Right forelimb (tissue), 1 donor: Measurements from ENCODE around the gene SYNGR3.
"Not testable (repeated sequence)": the region's sequence is repeated elsewhere in the genome, so short reads cannot be mapped to it uniquely, and the experiment has no call there.

ENCODE experiments used
- DNase-seq: peaks from one replicate; pipeline ENCODE4 v3.0.0-alpha.2; 2018

Gene SYNGR3

DNA sequence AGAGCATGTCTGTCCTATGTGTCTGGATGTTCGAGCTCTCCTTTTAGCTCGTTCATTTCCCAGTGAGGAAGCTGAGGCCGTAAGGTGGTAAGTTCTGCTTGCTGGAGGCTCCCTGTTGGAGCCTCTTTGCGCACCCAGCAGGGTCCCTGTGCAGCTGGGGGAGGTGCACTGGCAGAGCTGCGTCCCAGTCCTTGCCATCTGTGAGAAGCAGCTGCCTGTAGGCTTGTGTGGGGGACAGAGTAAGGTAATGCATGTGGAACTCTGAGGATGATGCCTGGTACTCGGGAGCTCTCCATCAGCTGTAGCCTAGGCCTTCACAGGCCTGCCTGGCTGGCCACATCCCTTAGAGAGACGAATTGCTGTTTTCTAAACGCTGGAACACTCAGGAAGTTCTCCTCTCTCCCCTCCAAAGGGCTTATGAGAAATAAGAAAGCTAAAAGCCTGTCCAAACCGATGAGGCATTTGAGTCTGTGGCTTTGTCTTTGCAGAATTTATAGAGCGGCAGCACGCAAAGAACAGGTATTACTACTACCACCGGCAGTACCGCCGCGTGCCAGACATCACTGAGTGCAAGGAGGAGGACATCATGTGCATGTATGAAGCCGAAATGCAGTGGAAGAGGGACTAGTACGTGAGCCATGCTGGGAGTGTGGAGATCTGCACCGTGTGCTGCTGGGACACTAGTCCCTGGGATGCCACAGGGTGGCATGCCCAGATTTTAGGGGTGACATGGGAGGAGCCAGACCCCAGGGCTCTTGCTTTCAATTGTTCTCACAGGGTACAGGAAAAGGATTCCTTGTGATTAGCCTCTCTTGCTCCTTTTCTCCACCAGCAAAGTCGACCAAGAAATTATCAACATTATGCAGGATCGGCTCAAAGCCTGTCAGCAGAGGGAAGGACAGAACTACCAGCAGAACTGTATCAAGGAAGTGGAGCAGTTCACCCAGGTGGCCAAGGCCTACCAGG, 28.8 kb upstream of the SYNGR3 start:
- DNase-seq = no peak

DNA sequence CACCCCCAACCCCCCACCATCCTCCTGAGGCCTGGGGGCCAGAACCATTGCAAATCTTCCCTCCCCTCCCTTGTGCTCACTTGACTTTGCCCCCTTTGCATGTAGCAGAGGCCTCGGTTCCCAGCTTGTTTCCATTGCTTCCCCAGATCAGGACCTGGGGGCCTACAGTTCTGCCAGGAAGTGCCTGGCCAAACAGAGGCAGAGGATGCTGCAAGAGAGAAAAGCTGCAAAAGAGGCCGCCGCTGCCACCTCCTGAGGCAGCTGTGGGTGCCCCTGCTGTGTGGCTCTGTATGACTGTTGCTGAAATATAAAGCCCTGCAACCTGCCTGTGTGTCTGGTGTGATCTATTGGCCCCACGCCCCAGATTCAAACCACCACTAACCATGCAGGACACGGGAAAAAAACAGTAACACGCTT, 28.1 kb upstream of the SYNGR3 start:
- DNase-seq = no peak

DNA sequence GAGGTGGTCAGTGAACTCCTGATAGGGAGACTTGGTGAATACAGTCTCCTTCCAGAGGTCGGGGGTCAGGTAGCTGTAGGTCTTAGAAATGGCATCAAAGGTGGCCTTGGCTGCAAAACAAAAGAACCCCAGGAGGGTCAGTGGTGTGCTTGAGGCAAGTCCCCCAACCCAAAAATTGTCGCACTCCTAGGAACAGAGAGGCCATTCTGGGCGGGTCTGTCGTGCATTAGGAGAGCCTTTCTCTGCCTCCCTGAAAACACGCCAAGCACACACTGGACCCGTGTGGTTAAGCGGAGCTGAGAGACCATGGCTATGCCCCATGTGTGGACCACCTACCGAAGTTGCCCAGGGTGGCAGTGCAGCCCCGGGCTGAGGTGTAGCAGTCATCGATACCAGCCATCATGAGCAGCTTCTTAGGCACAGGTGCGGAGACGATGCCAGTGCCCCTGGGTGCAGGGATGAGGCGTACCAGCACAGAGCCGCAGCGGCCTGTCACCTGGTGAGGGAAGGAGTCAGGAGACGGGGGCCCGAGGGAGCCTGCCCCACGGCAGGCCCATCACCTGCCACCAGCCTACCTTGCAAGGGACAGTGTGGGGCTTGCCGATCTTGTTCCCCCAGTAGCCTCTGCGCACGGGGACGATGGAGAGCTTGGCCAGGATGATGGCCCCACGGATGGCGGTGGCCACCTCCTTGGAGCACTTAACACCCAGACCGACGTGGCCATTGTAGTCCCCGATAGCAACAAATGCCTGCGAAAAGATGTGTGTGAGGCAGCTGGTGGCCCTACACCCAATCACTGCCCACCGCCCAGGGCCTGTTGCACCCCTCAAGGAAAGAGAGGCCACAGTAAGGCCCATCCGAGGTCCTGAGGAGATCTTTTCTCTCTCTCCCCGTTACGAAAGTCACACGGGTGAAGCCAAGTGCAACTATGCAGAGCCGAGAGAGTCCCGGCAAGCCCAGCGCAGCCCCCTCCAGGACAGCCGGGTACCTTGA, 27.3 kb upstream of the SYNGR3 start:
- DNase-seq = not testable (repeated sequence)

DNA sequence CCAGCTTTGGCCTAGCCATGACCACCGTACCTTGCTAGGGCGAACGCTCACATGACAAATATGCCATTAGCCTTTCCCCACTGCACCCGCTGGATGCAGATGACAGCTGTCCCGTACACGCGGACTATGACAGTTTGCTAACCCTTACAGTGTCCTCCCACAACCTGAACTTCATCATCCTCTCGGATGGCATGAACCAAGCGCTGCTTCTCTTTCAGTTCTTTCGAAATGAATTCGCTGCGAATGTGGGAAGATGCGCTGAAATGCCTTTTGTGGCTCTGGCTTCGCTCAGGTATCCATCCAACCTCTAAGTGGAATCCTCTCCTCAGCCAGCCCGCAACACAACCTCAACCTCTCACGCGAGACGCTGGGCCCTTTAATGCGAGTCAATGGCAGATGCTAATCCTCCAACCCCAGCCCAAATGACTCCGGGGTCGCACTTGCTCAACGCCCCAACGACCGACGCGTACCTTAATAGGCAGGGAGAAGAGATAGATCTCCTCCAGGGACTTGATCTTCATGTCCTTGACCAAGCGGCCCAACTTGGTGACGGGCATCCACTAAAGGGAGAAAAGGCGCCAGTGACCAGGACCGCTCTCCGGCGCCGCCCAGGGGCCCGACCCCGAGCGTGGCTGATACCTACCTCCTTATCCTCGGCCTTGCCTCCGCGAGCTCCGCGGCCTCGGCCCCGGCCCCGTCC, 25.8 kb upstream of the SYNGR3 start:
- no peak for DNase-seq

DNA sequence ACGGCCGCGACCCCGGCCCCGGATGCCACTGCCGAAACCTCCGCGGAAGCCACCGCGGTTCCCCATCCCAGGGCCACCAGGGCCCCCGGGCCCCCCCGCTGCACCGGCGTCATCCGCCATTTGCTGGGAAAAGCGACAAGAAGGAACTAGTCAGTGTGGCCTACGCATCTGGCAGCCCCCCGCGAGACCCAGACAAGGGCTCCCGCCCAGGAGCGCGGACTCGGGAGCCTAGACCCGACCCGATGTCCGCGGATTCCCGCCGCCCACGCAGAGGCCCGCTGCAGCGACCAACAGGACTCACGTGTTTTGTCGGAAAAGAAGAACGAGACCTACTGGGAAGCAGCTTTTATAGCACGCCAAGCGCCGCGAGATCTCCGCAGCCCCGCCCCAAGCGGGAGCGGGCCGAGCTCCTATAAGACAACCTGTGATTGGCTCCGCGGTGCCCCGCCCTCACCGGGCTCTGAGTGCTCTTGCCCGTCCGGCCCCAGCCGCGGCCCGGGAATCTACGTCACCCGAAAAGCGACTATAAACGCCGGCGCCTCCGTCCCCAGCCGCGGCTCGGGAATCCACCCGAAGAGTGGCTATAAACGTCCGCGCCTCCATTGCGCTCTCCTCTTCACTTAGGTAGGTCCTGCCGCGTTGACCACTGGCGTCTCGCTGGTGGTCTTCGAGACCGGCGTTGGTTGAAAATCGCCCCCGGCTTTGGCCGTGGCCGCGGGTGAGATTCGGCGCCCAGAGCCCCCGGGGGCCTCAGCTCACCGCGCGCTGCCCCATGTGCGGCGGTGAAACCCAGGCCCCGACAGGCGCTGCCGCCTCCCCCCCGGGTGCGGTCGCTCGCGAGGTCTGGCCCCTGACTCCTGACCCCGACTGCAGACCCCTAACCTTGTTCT, 25.0 kb upstream of the SYNGR3 start, which contains the start of gene RPS2:
RPS2 (minus strand) TSS at position 321 of the 890 bp plus-strand sequence; CDS start at position 120, 201 bp downstream.
- peak; percentile 99 for DNase-seq

DNA sequence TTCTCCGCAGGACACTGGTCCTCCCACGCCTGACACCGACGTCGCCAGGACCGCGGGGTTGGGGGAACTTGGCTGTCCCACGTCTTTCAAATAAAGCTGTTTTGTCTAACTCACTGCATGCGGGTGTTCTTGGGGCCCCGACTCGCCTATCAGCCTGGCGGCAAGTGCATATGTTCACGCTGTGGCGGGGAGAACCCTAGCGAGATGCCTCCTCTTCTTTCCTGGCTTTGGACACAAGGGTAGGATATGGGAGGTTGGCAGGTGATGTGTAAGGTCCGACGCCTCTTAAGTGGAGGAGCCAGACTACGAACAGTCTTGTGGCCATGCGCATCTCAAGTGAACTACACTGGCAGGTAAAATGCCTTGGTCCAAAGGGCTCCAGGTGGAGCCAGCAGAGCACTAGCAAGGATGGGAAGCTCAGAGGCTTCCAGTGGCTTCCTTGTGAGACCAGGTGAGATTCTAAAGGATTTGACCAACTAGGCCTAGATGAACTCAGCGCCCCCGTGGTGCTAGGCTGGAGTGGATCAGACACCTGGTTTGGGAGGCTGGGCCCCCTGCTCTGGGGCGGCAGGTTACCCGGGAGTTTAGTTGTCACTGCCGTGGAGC, 24.3 kb upstream of the SYNGR3 start:
- DNase-seq = peak; percentile 59

DNA sequence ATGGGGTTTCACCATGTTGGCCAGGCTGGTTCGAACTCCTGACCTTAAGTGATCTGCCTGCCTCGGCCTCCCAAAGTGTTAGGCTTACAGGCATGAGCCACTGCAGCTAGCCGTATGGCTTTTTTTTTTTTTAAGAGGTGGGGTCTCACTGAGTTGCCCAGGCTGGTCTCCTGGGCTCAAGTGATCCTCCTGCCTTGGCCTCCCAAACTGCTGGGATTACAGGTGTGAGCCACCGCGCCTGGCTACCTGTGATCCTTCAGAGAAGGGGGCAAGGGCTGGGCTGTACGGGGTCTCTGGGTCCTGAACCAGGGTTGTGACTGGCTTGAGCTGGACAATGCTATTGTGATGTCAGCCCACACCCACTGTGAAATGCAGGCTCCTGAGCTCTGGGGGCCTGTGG, 23.3 kb upstream of the SYNGR3 start, which contains the start of gene RNF151:
RNF151 (plus strand) TSS at position 397 of the 400 bp plus-strand sequence. CDS start 26 bp downstream, outside the sequence.
- no peak for DNase-seq

DNA sequence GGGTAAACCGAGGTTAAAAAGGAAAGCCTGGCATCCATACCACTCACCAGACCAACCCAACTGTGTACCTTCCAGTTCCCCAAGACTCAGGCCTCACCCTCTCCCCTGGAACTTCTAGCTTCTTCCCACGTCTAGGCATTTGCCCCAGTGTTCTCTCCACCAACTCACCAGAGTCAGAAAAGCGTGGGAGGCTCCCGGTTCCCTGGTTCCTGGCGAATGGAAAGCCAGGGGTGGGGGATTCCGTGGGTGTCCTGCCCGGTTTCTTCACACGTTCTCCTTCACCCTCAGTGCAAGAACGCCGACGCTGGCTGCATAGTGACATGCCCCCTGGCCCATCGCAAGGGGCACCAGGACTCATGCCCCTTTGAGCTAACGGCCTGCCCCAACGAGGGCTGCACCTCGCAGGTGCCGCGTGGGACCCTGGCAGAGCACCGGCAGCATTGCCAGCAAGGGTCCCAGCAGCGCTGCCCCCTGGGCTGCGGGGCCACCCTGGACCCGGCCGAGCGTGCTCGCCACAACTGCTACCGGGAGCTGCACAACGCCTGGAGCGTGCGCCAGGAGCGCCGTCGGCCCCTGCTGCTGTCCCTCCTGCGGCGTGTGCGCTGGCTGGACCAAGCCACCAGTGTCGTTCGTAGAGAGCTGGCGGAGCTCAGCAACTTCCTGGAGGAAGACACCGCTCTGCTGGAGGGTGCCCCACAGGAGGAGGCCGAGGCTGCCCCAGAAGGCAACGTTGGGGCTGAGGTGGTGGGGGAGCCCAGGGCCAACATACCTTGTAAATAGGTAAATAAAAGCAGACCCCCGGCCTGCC, 21.4 kb upstream of the SYNGR3 start:
- DNase-seq = no peak

DNA sequence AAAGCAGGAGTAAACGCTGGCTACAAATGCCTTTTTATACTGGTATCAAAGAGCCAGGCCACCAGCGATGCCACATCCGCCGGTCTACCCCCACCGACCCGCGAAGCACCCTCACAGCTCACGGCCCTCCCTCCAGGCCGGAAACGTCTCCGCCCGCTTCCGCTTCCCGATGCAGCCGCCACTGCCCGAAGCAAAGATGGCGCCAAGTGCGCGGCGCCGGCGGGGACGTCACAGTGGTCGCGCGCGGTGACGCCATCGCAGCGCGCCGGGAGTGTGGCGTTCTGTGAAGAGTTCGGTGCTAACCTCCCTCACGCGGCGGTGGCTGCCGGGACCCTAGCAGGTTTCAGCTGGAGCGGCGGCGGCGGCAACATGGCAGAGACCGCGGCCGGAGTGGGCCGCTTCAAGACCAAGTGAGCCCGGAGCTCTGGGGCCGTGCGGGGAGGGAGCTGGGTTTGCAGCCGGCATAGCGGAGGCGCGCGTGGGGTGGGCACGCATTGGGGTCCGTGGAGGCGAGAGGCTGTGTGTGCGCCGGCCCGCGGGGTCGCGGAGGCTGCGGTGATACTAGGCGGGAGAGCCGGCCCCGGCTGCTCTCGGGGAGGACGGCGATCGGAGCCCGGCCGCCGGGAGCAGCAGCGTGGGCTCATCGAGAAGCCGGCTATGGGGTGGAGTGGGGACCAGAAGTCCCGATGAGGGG, 17.8 kb upstream of the SYNGR3 start, which contains the start of gene TBL3:
TBL3 (plus strand) TSS at position 258 of the 694 bp plus-strand sequence; CDS start at position 370, 112 bp downstream.
- DNase-seq = peak; percentile 99

DNA sequence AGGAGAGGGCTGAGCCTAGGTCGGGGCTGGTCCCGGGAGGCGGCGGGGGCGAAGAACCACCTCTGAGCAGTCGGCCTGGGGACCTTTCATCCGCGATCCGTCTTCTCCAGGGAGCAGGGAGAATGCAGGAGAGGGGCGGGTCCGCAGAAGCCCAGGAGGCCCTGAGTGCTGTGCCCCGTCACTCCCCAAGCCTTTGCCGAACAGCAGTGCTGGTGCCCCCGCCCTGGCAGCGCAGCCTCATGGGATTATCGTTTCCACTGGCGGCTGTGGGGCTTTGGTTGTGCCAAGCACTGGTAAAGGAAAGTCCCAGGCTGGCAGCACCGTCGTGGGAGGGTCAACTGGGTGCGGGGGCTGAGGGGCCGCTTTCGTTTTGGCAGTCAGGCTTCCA, 17.3 kb upstream of the SYNGR3 start:
- peak; percentile 42 for DNase-seq

DNA sequence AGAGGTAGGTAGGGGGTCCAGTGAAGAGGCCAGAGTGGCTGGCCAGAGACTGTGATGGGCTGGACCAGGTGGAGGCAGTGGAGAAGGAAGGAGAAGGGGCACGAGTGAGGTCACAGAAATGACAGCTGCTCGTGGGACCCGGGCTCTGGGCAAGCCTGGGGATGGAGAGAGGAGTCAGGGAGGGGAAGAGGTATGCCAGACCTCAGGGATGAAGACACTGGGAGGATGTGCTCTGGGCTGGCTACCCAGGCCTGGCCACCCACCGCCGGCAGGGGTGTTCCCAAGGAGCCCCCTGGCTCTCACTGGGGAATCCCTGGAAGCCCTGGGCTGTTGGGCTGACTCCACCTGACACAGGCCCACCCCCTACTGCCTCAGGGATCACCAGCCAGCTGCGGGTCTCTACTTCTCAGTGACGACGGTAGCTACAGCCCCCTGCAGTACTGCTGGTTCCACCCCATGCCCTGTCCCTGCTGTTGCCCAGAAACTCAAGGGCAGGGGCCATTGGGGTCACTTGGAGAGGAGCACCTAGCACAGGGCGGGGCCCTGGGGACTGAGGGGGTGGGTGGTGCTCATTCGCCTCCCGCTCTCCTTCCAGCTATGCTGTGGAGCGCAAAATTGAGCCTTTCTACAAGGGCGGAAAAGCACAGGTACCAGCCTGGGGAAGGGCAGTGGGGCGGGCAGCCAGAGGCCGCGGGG, 16.2 kb upstream of the SYNGR3 start:
- DNase-seq = no peak

DNA sequence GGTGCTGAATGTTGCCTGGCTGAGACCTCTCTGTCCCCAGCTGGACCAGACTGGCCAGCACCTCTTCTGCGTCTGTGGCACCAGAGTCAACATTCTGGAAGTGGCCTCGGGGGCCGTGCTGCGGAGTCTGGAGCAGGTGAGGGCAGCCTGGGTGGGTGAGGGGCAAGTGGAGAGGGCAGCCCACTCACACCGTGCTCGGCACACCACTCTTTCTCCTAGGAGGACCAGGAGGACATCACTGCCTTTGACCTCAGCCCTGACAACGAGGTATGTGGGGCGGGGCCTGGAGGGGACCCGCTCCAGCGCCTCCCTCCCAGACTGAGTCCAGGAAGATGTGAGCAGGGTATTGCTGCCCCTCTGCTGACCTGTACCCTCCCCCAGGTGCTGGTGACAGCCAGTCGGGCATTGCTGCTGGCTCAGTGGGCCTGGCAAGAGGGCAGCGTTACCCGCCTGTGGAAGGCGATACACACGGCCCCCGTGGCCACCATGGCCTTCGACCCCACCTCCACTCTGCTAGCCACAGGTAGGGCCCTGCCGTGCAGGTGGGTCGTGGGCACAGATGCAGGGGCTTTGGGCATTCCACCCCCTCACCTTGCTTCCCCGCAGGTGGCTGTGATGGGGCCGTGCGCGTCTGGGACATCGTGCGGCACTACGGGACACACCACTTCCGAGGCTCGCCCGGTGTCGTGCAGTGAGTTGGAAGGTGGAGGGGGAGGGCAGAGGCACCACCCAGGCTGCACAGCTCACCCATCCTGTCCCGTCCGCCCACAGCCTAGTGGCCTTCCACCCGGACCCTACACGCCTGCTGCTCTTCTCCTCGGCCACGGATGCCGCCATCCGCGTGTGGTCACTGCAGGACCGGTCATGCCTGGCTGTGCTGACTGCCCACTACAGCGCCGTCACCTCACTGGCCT, 15.4 kb upstream of the SYNGR3 start:
- no peak for DNase-seq

DNA sequence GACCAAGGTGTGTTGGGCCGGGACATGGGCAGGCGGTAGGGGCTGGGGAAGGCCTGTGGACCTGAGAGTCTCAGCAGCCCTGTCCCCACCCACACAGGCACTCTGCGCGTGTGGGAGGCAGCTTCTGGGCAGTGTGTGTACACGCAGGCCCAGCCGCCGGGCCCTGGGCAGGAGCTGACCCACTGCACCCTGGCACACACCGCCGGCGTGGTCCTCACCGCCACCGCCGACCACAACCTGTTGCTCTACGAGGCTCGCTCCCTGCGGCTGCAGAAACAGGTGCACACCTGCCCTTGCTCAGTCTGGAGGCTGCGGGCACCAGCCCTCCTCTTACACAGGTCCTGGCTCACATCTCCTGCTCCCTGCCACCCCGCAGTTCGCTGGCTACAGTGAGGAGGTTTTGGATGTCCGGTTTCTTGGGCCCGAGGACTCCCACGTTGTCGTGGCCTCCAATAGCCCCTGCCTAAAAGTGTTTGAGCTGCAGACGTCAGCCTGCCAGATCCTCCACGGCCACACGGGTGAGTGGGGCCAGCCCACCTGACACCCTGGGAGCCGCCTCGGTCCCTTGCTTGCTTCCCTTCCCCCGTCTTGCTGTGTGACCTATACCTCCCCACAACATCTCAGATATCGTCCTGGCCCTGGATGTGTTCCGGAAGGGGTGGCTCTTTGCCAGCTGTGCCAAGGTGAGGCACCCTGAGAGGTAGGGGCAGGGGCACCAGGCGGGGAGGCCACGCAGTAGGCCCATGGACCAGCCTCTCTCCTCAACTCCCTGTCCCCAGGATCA, 14.1 kb upstream of the SYNGR3 start:
- no peak for DNase-seq

DNA sequence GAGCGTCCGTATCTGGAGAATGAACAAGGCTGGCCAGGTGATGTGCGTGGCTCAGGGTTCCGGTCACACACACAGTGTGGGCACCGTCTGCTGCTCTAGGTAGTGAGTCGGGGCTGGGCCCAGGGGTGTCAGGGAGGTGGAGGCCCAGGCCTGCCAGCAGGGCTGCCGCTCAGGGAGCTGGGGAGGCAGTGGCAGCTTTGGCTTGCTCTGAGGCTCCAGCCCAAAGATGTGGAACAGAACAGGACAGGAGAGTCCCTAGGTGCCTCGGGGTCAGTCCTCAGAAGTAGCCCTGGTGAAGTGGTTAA, 13.6 kb upstream of the SYNGR3 start:
- no peak for DNase-seq

DNA sequence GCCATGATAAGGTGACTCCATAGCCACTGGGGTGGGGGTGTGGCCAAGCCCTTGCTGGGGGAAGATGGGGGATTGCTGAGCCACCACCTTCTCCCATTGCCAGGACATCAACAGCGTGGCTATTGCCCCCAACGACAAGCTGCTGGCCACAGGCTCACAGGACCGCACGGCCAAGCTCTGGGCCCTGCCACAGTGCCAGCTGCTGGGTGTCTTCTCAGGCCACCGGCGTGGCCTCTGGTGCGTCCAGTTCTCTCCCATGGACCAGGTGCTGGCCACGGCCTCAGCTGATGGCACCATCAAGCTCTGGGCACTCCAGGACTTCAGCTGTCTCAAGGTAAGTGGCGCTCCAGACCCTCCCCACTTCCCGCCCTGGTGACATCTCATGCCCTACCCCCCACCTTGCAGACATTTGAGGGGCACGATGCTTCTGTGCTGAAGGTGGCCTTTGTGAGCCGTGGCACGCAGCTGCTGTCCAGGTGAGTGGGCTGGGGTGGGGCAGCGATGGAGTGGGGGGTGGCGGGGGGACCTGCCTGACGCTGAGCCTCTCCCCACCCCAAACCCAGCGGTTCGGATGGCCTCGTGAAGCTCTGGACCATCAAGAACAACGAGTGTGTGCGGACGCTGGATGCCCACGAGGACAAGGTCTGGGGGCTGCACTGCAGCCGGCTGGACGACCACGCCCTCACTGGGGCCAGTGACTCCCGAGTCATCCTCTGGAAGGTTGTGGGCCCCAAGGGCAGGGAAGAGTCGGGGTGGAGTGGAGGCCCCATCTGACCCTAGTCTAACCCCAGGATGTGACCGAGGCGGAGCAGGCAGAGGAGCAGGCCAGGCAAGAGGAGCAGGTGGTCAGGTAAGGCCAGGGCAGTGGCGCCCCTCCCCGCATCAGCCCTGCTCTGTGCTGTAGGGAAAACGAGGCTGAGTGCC, 12.6 kb upstream of the SYNGR3 start:
- DNase-seq = no peak

DNA sequence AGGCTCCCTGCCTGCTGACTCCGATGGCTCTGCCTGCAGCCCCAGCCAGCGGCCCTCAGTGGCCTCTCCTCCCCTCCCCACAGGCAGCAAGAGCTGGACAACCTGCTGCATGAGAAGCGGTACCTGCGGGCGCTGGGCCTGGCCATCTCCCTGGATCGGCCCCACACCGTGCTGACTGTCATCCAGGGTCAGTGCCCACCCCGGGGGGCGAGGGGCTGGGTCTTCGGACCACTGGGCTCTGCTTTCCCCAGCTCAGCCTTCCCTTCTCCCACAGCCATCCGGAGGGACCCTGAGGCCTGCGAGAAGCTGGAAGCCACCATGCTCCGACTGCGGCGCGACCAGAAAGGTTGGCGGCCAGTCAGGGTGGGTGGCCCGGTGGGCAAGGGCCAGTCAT, 11.9 kb upstream of the SYNGR3 start:
- DNase-seq = no peak
